Stimulated activated naive CD4-positive, alpha-beta T cell (primary cell): Measurements from ENCODE around the gene IFNE.
A peak's percentile ranks its signal among the peaks of the same experiment; 100 is the strongest.
"Not testable (repeated sequence)": the region's sequence is repeated elsewhere in the genome, so short reads cannot be mapped to it uniquely, and the experiment has no call there.

Experiments
- DNase-seq, 6 experiments: peaks; one replicate each; lab custom pipeline; 2025; lab: John Stamatoyannopoulos, UW

Gene IFNE

GRCh38 chr9:21491756-21492155, 9.6 kb upstream of the IFNE start:
- DNase-seq = no peak

DNA sequence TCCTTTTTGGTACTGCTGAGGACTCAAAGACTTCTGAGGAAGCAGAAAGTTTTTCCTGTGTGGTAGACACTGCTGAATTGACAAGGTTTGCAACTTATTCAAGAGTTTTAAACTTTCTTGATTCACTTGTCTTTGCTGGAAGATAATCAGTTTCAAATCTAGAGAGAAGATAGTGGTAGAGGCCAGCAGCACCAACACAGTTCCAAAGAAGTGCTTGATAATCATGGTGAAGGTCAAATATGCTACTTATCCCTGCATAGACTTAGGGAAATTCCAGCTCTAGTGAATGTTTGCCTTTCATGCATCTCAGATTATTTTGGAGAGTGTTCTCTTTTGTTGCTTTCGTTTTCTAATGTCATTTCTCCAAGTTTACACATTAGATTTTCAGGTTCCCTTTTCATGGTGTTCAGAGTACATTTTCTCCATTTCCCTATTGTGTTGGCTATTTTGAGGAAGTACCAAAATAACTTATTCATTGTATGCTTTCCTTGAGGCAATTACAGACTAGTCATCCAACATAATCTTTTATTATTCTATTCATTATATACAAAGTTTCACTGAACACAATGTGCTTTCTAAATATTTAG, 550 bp downstream of the IFNE start:
- no peak for DNase-seq

GRCh38 chr9:21479152-21479702, 2.9 kb downstream of the IFNE start:
- DNase-seq = no peak

DNA sequence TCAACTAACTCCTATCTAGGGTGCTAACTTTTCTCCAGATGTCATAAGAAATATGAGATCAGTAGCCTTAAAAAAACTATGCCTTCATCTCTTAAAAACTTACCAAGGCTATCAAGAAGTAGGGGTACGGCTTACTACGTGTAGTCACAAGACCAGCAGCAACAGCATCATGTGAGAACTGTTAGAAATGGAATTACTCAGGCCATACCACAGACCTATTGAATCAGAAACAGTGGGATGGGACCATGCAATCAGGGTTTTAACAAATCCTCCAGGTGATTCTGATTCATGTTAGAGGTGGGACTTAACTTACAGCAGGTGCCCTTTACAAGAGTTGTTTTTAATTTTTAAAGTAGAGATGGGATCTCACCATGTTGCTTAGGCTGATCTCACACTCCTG, 4.6 kb downstream of the IFNE start:
- DNase-seq = no peak

DNA sequence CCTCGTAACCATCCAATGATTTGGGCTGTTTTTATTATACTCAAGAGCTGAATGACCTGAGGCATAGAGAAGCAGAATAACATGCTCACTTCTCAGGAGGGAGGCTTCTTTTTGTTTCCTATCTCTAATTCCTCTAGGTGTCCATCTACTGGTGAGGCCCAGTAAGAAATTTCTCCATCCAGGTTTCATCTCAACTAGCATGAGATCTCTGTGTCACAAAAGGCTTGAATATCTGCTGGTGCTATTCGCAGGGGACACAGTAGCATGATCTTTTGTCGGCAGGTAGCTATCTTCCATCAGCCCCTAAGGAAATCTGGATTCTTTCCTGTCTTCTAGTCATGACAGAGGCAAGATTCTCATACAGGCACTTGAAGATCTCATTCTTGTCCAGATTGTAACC, 8.9 kb downstream of the IFNE start:
- no peak for DNase-seq

- DNase-seq = no peak
Measured at GRCh38 chr9:21470126-21470525, 12.0 kb downstream of the IFNE start.

GRCh38 chr9:21465859-21466518, 16.1 kb downstream of the IFNE start:
- DNase-seq = peak in 3 of 6 experiments; percentile 37 to 68 (median 63)

GRCh38 chr9:21465138-21465537, 17.0 kb downstream of the IFNE start:
- no peak for DNase-seq

DNA sequence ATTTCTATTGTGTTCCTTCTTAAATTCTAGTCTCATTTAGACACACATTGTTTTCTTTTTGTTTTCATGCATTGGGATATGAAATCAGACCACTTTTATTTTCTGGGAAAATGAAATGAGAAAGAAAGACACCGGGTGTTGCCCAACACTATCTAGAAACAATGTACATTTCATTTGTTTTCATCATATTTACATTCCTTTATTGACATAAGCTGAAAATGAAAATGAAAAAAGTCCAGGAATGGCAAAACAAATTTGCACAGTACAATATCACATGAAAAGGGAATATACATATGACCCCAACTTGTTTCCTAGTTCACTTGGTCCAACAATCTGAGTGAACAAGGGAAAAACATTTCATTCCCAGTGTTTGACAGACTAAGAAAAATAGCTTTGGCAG, 20.7 kb downstream of the IFNE start:
- DNase-seq = no peak

- peak in 3 of 6 experiments; percentile 18 to 37 (median 36) for DNase-seq
Measured at GRCh38 chr9:21455320-21455719, 26.8 kb downstream of the IFNE start.

- no peak for DNase-seq
Measured at GRCh38 chr9:21454149-21454548, 28.0 kb downstream of the IFNE start.

GRCh38 chr9:21452681-21453080, 29.4 kb downstream of the IFNE start:
- DNase-seq = no peak

DNA sequence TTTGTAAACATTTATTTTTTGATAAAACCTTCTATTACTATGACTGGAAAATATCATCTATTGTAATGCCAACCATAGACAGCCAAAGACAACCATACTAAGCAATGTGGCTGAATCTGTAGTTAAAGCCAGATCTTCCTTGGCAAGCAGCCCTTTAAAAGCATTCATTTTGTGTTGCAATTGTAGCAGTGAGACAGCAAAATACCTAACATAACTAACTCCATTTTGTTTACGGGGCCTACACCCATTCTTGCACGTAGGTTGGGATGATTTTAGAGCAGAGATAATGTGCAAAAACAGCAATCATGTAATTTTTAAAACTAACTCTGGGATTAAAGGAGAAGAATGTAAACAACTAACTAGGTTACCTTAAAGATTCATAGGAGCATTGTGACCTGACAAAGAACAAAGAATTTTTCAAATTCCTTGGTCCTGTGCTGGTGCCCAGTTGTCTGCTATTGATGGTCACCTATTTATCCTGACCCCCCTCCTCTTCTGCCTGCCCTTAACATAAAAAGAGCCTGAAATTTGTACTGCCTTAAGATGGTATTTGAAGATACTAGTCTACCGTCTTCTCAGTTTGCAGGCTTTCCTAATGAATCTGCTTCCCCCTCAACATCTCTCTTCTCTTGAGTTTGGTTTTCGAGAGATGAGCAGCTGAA, 31.2 kb downstream of the IFNE start:
- no peak for DNase-seq

DNA sequence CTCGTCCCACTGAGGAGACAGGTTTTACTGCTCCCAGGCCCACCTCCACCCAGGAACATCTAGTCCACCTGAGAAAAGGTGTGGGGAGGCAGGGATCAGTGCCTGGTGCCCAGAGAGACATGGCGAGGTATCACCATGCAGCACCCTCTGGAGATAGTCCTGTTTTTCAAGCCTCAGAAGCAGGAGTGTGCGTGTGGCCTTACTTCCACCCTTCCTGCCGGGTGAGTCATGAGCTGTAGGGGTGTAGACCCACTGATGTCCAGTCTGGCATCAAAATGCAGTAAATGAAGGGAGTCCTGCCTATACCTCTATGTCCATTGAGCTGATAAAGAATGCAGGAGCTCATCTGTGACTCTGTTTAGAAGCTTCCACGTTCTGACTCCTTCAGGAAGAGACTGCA, 32.8 kb downstream of the IFNE start:
- DNase-seq = not testable (repeated sequence)

GRCh38 chr9:21443849-21444625, 38.1 kb downstream of the IFNE start:
- DNase-seq = peak in 4 of 6 experiments; percentile 20 to 86 (median 76)

DNA sequence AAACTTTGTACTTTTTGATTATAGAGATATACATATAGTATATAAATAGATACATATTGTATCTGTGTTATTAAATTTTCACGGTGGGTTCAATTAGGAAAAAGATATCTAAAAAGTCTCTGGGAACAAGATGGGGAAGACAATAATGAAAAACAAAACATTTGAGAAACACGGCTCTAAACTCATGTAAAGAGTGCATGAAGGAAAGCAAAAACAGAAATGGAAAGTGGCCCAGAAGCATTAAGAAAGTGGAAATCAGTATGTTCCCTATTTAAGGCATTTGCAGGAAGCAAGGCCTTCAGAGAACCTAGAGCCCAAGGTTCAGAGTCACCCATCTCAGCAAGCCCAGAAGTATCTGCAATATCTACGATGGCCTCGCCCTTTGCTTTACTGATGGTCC, 42.0 kb downstream of the IFNE start, which contains the start of gene IFNA1:
IFNA1 (plus strand) TSS at position 301 of the 400 bp plus-strand sequence; CDS start at position 370, 69 bp downstream.
- no peak for DNase-seq

DNA sequence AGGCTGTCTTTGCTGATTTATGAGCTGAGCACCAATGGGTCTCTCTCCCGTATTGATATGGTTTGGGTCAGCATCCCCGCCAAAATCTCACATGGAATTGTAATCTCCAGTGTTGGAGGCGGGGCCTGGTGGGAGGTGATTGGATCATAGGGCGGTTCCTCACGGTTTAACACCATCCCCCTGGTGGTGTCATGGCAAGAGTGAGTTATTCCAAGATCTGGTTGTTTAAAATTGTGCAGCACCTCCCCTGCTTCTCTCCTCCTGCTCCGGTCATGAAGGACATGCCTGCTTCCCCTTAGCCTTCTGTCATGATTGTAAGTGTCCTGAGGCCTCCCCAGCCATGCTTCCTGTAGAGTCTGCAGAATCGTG, 47.1 kb downstream of the IFNE start:
- DNase-seq = not testable (repeated sequence)

- DNase-seq = peak in 4 of 6 experiments; percentile 10 to 63 (median 42)
Measured at GRCh38 chr9:21434202-21435014, 47.7 kb downstream of the IFNE start.

- no peak for DNase-seq
Measured at GRCh38 chr9:21432672-21433425, 49.3 kb downstream of the IFNE start.
